Nephron (organoid): ENCODE data around the gene PHF24.

ENCODE experiments used
- H3K27ac Mint-ChIP-seq, 3 experiments: 2 replicates each; pipeline ENCODE4 v1.8.0; 2020; ENCODE audit warnings: mixed read lengths in 3 of 3, mild to moderate bottlenecking in 2 of 3, moderate library complexity in 1 of 3
- H3K27me3 Mint-ChIP-seq: 2 replicates; pipeline ENCODE4 v1.8.0; 2021; ENCODE audit warnings: low read depth, mild to moderate bottlenecking, moderate library complexity, mixed read lengths
- H3K36me3 Mint-ChIP-seq: 2 replicates; pipeline ENCODE4 v1.8.0; 2020; ENCODE audit warnings: low read depth, mixed read lengths
- H3K4me1 Mint-ChIP-seq: 2 replicates; pipeline ENCODE4 v1.8.0; 2020; ENCODE audit warnings: mixed read lengths
- H3K4me3 Mint-ChIP-seq, 3 experiments: 2 replicates each; pipeline ENCODE4 v1.8.0; 2020; ENCODE audit warnings: mild to moderate bottlenecking in 3 of 3, mixed read lengths in 3 of 3, moderate library complexity in 2 of 3
- H3K9me3 Mint-ChIP-seq: 2 replicates; pipeline ENCODE4 v1.8.0; 2020; ENCODE audit warnings: mixed read lengths
- CTCF ChIP-seq, 3 experiments: fragments of 200-600 bp; sonication (generic); IDR thresholded peaks; one replicate each; pipeline ENCODE4 v1.5.0; 2021; ENCODE audit warnings: antibody characterized with exemption in 3 of 3; ENCODE audit not compliant: unreplicated experiment in 3 of 3

Gene PHF24

DNA sequence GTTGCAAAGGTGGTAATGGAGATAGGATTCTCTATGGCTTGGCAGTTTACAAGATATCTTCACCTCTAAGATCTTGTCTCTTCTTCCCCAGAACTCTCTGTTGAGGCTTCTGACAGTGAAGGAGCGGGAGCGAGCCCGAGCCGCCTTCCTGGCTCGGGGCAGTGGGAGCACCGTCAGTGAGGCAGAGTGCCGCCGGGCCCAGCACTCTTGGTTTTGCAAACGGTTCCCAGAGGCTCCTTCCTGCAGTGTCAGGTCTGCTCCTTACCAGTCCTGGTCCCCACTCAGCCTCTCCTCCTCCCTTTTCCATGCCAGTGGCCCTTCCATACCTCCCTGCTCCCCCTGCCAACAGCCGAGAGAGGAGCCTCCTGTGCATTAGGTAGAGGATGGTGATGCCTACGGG lies 18.9 kb downstream of the PHF24 start:
- Mint-ChIP-seq H3K4me3 (no peak overlapping the region), H3K27me3 (peaks cover 19% of the 10 kb centered on the region), H3K9me3 (no peaks in the 10 kb centered on the region), H3K4me1 (no peaks in the 10 kb centered on the region), H3K36me3 (no peaks in the 10 kb centered on the region), H3K27ac (no peak overlapping the region)
- no peak for TF ChIP-seq CTCF (IDR thresholded peaks at IDR 0.05; ENCODE audit: unreplicated experiment in 3 of 3)

GRCh38 chr9:34980181-34980761 lies 22.2 kb downstream of the PHF24 start:
- no peaks in the 10 kb centered on the region for H3K9me3 Mint-ChIP-seq

DNA sequence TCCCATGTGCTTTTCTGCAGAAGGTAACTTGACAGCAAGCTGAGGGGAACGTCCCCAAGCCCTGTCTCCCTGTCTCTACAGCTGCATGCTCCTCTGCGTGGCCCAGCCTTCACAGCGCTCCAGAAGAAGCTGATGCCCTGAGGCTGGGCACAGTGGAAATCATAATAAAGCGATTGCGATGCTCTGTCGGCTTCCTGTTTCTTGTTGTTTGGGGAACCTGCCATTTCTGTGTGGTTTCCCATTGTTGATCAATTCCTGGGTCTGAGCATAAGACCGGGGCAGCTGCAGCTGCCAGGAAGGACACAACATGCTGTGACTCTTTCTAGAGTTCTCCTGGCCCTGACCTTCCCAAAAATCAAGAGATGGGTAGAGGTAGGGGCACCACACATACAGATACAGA lies 24.3 kb downstream of the PHF24 start:
- no peaks in the 10 kb centered on the region for H3K36me3 Mint-ChIP-seq
- H3K27ac Mint-ChIP-seq: no peak overlapping the region
- H3K27me3 Mint-ChIP-seq: peaks cover 23% of the 10 kb centered on the region
- peaks cover 8% of the 10 kb centered on the region for H3K4me1 Mint-ChIP-seq
- TF ChIP-seq CTCF (IDR thresholded peaks at IDR 0.05; ENCODE audit: unreplicated experiment in 3 of 3): no peak
- H3K9me3 Mint-ChIP-seq: no peaks in the 10 kb centered on the region
- no peak overlapping the region for H3K4me3 Mint-ChIP-seq

More at GRCh38 chr9:34980181-34980761, 22.2 kb downstream of the PHF24 start:
- no peaks in the 10 kb centered on the region for H3K36me3 Mint-ChIP-seq
- TF ChIP-seq CTCF (IDR thresholded peaks at IDR 0.05; ENCODE audit: unreplicated experiment in 3 of 3): no peak
- no peak overlapping the region for H3K4me3 Mint-ChIP-seq
- peaks cover 21% of the 10 kb centered on the region for H3K27me3 Mint-ChIP-seq
- H3K27ac Mint-ChIP-seq: no peak overlapping the region
- no peaks in the 10 kb centered on the region for H3K4me1 Mint-ChIP-seq

DNA sequence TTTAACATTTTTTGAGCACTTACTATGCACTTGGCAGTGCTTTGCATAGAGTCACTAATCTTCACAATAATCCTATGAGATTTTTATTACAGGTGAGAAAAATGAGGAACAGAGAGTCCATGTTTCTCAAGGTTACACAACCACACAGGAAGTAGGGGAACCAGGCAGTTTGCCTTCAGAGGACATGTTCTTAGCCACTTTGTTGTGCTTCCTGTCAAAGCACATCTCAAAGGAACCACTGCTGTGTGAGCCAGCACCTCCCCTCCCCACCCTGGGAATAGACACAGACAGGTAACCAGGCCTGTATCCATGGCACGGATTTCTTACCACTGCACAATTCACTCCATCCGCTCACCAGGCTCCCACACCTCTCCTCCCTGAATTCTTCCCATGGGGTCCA lies 25.1 kb downstream of the PHF24 start:
- TF ChIP-seq CTCF (IDR thresholded peaks at IDR 0.05; ENCODE audit: unreplicated experiment in 3 of 3): no peak
- Mint-ChIP-seq H3K9me3 (no peaks in the 10 kb centered on the region), H3K36me3 (no peaks in the 10 kb centered on the region), H3K27ac (no peak overlapping the region), H3K4me1 (peaks cover 9% of the 10 kb centered on the region), H3K27me3 (peaks cover 20% of the 10 kb centered on the region), H3K4me3 (no peak overlapping the region)

DNA sequence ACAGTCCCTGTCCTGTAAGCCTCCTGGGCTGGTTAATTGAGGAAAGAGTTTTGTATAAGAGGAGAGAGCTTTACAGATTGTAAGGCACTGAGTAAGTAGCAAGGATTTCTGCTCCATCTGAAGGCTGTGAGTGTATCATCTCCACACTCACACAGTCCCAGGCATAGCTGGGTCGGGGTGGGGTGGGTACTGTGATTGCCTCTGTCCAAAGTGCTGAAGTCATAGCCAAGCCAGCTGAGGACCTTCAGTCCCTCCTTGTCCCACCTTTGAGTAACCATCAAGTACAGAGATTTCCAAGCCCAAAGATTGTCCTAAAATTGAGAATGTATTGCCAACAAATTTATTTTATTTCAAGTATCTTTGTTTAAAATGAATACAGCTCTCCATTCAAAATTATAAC lies 26.0 kb downstream of the PHF24 start:
- TF ChIP-seq CTCF (IDR thresholded peaks at IDR 0.05; ENCODE audit: unreplicated experiment in 3 of 3): no peak
- Mint-ChIP-seq H3K4me3 (no peak overlapping the region), H3K27me3 (peaks cover 20% of the 10 kb centered on the region), H3K9me3 (no peaks in the 10 kb centered on the region), H3K4me1 (peaks cover 14% of the 10 kb centered on the region), H3K27ac (no peak overlapping the region), H3K36me3 (no peaks in the 10 kb centered on the region)

- Mint-ChIP-seq H3K27ac (peak overlapping the region in 1 of 3 experiments; percentile 55), H3K4me3 (peak overlapping the region; percentile 27 to 71 (median 67)), H3K9me3 (no peaks in the 10 kb centered on the region), H3K36me3 (no peaks in the 10 kb centered on the region), H3K4me1 (peaks cover 19% of the 10 kb centered on the region), H3K27me3 (peaks cover 20% of the 10 kb centered on the region)
- peak; percentile 79 to 85 (median 80) for TF ChIP-seq CTCF (IDR thresholded peaks at IDR 0.05; ENCODE audit: unreplicated experiment in 3 of 3)
These were observed 27.3 kb downstream of the PHF24 start for GRCh38 chr9:34985311-34985899.
